Activated CD8-positive, alpha-beta memory T cell treated with anti-CD3 and anti-CD28 coated beads, Interleukin-2, amount 50 U/mL, for 1 hour (primary cell): ENCODE results near the gene PACS2.
"Not testable (repeated sequence)": the region's sequence is repeated elsewhere in the genome, so short reads cannot be mapped to it uniquely, and the experiment has no call there.

Source experiments
- DNase-seq: peaks from one replicate; pipeline ENCODE4 v3.0.0-alpha.2; 2020; ENCODE audit errors: extremely low read depth

The PACS2 gene

DNA sequence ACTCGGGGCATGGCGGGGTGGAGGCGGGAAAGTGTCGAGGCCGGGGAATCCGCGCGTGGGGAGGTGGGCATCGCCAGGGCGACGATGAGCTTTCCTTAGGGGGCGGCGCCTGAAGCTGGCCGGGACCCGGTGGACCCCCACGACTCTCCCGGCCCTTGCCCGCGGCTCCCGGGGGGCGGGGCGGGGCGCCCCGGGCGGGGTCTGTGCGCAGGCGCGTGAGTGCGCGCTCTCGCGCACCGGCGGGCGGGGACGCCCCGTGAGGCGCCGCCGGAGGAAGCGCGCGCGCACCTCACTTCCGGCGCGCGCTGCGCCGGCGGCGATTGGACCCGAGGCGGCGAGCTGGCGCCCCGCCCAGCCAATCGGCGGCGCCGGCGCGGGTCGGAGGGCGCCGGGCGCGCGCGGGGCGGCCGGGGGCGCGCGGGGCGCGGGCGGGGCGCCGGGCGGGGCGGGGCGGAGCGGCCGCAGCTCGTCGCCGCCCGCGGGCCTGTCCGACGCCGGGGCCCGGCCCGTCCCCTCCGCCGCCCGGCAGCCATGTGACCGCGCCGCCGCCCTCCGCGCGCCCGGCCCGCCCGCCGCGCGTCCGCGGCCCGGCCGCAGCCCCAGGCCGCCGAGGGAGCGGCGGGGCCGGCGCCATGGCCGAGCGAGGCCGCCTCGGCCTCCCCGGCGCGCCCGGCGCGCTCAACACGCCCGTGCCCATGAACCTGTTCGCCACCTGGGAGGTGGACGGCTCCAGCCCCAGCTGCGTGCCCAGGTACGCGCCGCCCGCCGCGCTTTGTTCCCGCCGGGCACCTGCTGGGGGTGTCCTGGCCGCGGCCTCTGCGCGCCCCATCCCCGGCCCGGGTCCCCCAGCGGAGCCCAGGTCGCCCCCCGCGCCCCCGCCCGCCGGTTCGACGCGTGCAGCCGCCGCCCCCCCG is at the start of gene PACS2:
Gene PACS2 (plus strand): TSS at position 462 of the 914 bp plus-strand sequence. CDS start 171 bp downstream, at position 633.
- DNase-seq, result no peak

DNA sequence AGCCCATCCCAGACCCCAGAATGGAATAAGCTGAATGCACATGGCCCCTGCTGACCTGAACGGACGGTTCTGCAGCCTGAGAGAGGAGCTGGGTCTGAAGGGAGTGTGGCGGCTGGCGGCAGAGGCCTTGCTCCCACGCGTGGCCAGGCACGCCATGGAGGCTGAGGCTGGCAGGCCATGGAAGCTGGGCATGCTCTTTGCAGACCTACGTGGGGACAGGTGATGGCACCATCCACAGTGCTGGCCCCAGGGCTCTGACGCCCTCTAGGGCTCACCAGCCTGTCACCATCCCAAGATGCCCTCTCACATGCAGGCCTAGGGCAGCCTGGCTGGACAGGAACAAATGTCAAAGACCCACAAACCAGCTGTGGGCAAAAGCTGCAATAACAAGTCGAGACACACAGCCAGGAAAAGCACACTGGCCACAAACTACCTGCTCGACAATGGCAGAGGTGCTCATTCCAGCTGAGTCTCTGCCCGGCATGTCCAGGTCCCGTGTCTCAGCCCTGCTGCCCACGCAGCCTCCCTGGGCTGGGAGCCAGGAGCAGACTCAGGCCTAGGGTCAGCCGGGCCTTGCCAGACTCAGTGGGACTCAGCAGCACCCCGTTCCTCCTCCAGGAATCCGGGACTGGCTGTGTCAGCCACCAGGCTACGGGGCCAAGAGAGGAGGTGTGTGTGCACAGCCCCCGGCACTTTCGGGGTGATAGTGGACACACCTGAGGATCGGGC is 46.6 kb upstream of the PACS2 start:
- DNase-seq, result no peak

DNA sequence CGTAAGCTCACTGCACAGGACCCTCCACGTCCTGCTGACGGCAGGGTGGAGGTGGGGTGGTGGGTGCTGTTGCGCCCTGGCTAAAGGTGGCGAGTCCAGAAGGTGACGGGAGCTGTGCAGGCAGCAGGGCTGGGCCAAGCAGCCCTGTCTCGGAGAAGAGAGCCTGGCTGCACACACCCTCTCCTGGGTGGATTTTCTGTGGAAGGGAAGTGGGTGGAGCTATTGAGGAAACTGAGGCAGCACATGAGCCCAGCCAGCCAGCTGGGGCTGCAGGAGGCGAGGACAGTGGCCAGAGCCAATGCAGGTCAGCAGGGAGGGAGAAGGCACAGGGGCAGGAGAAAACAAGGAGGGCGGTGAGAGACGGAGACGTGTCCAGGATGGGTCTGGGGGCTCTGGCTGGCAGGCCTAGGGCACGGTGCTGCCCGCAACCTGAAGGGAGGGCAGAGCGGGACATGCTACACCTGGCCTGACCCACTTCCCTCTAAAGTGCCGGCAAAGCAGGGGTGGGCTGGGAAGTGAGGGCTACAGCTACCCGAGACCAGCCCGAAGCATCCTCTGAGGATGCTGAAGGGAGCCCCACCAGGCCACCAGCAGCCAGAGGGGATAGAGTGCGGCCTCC is 45.7 kb upstream of the PACS2 start:
- no peak for DNase-seq

DNA sequence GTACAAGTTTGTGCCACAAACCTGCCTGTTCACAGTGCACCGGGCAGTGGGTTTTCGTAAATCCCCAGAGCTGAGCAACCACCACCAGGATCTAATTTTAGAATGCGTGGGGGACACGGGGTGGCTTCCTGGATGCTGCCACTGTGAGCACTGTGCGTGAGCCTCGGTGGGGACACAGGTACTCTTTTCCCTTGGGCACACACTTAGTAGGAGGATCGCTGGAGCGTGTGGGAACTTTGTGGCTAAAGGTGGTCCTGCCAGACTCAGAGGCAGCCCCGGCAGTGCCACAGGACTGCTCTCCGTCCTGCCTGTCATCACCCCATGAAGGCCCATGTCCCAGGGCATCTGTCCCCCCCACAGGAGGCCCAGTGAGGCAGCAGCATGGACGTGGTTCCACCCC is 45.1 kb upstream of the PACS2 start:
- no peak for DNase-seq

DNA sequence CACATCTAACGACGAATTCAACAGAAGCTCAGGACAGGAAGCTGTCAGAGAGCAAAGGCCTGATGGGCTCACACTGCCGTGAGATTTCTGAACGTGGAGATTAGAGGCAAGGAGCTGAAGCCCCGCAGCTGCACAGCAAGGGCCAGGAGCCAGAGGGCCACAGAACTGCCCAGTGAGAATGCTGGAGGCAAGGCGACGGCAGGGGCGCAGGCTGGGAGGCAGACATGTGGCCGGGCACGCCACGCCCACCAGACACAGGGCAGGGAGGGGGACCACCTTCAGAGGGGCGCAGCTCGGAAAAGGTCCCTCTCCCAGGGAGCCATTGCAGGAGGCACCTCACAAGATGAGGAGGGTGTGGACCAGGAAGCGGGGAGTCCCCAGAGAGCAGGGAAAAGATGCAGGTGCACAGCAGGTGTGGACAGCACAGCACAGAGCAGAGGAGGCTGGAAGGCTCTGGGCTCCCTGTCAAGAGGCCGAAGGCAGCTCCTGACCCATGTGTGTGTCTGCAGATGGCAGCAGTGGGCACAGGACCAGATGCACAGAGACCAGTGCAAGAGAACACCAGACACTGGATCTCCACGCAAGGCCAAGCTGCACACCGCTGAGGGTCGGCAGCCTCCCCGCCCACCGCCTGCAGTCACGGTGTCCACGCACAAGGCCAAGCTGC is 43.2 kb upstream of the PACS2 start:
- DNase-seq, result no peak

DNA sequence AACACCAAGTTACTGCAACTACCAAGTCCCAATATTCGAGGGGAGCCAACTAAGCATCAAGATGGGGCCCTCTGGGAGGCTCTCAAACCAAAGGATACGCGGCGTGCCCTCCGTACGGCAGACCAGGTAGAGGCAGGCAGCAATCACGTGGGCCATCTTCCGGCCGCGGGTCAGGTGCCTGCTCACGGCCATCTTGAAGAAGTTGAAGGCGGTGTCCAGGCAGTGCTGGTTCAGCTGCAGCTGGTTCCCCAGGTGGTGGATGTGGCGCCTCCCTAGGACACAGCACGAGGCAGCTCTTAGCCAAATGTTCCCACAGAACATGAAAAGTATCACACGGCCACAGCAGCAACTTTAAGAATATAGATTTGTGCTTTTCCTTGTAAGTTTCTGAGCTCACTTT is 41.9 kb upstream of the PACS2 start:
- no peak for DNase-seq

DNA sequence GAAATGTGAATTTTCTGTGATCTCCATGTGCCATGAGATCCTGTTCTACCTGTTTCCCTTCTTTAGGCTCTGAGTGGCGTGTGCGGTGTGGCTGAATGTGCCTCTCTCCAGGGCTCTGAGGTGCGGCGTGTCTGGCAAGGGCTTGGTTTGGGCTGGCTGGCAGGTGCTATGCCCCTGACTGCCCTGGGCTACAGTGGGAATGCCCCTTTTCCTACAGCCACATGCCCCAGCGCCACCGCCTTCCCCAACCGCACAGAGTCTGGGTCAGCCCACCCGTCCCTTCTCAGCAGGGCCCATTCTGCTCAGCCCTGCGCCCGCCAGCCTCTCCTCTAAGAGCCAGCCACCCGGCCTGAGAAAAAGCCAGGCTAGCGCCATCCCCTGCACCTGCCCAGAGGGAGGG is 41.5 kb upstream of the PACS2 start:
- DNase-seq, result no peak

DNA sequence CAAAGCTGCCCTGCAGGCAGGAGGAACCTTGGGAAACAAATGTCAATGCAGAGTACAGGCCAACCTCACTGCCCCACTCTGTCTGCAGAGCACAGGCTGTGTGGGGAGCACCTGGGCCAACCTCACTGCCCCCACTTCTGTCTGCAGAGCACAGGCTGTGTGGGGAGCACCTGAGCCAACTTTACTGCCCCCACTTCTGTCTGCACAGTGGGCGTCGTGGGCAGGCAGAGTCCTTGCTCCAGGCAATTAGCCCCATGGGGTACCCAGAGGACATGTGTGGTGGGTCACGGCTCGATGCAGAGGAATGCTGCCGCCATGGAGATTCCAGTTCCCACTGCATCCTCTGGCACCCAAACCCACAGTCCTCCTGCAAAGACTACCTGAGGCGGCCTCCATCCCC is 39.9 kb upstream of the PACS2 start:
- DNase-seq, result no peak

DNA sequence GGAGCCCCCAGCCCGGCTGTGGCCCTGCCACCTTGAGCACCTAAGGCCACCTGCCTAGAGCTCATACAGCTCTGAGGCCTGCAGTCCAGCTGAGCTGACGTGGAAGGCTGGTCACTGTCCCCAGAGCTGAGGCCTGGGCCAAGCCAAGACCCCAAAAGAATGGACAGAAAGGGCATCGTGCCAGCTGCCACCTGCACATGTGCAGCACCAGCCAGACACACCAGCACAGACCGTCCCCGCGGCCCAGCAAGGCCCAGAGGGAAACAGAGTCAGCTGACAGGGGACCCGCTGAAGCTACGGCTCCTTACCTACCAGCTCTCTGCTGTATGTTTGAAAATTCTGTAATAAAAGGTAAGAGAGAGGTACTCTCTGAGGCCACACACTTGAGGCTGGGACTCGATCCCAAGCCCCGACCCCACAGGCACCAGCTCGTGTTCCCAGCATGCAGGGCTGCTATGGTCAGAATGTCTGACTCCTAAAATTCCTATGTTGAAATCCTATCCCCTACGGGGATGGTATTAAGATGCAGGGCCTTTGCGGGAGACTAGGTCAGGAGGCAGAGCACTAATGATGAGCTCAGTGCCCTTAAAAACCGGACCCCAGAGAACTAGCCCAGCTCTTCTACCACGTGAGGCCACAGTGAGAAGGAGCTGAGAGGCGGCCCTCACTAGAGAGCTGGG is 39.1 kb upstream of the PACS2 start:
- DNase-seq, result no peak

DNA sequence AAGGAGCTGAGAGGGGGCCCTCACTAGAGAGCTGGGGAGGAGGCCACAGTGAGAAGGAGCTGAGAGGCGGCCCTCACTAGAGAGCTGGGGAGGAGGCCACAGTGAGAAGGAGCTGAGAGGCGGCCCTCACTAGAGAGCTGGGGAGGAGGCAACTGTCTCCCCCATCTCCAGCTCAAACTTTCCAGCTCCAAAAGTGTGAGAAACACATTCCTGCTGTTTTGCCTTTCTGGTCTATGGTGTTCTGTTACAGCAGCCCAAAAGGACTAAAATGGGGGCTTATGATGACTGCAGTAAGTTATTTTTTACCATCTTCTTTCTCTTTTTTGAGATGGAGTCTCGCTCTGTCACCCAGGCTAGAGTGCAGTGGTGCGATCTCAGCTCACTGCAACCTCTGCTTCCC is 37.1 kb upstream of the PACS2 start:
- not testable (repeated sequence) for DNase-seq

DNA sequence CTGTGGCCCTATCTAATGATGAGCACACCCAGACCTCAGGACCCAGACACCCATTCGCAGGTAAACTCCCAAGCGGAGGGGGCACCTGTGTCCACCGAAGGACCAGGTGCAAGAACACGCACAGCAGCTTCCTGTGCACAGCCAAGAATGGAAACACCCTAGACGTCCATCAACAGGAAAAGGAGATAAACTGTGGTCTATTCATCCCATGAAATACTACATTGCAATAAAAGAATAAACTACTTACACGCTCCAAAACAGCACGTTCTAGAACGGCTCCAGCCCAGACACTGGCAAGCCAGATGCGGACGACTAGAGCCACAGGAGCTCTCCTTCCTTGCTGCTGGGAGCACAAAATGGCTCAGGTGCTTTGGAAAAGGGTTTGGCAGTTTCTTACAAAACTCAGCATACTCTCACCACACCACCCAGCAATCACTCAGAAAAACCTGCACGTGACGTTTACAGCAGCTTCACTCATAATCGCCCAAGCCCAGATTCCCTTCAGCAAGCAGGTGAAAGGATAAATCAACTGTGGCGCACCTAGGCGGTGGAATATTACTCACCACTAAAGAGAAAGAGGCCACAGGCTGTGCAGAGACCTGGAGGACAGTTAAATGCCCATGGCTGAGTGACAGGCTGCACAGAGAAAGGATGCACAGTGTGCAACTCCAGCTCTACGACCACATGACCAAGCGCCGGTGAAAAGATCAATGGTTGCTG is 34.7 kb upstream of the PACS2 start:
- DNase-seq, result no peak

DNA sequence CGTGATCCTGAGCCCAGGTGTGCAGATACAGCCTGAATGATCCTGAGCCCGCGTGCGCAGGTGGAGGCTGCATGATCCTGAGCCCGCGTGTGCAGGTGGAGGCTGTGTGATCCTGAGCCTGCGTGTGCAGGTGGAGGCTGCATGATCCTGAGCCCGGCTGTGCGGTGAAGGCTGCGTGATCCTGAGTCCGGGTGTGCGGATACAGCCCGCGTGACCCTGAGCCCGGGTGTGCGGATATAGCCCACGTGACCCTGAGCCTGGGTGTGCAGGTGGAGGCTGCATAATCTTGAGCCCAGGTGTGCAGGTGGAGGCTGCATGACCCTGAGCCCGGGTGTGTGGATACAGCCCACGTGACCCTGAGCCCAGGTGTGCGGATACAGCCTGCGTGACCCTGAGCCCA is 34.0 kb upstream of the PACS2 start:
- no peak for DNase-seq

DNA sequence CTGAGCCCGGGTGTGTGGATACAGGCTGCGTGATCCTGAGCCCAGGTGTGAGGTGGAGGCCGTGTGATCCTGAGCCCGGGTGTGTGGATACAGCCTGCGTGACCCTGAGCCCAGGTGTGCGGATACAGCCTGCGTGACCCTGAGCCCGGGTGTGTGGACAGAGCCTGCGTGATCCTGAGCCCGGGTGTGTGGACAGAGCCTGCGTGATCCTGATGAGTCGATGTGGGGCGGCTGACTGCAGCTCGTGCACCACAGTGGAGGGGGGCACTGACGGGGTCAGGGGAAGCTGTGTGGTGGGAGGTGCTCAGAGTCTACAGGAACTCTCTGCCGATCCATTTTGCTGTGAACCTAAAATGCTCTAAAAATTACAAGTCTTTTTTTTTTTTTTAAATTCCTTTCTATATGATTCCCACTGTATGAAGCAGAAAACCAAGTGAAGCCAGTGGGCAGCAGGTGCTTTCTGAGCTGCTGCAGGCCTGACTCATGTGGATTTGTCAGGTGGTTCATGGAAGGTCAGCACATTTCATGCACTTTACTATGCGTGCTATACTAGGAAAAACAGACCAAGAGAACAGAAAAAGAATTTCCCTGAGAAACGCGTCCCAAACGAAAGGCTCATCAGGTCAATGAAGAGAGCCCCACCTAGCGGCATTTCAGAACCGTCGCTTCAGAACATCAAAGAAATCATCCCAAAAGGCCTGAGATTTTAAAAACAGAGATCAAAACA is 33.0 kb upstream of the PACS2 start:
- DNase-seq, result no peak

DNA sequence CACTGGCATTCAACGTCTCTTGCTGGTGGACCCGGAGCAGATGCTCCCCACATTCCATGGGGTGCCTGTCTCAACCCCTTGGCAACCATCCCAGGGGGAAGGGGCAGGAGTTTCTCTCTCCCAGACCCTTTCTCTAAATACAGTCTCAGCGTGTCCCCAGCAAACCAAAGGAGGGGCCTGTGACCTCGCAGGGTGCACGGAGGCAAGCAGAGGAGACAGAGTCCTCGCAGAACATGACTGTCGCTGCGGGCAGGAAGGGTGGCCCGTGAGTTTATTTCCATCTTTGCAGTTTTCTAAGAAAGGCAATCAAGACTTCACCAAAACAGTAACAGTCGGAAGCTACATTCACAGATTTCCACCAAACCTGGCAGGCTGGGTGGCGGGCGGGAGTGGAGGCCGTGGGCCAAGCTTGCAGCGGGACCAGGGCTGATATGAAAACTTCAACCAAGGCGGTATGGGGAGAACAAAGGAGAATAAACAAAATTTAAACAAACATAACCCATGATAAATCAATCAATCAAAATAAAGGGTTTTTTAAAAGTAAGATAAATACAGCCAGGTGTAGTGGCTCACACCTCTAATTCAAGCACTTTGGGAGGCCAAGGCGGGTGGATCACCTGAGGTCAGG is 32.3 kb upstream of the PACS2 start:
- DNase-seq, result no peak

DNA sequence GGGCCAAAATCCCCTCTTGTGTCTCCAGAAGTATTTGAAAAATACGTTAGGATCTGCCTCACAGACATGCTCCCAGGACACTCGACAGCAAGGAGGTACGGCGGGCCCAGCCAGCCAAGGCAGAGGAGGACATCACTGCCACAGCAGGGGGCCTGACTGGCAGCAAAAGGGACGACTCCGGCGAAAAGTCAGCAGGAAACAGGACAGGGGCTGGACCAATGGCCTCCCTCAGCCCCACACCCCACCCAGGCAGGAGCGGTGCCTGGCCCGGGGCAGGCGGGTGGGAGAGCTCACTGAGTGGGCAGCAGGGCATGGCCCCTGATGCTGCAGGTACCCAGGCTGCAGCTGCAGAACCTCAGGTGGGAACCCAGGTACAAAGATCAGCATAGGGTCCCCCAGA is 31.5 kb upstream of the PACS2 start:
- DNase-seq, result no peak

DNA sequence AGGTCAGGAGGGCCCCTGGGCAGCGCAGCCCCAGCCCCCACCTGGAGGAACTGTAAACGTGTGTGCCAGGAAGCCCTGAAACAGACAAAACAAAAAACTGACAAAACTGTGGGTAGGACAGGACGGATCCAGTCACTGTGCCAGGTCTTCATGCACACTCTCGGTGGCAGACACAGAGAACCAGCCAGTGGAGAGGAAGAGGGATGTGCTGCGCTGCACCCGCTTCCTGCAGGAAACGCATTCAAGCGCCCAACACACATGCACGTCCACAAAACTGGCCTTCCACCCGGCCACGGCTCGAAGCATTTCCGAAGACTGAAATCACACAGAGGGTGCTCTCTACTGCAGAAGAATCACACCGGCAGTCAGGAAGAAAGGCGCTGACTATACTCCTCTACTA is 30.6 kb upstream of the PACS2 start:
- DNase-seq, result no peak

DNA sequence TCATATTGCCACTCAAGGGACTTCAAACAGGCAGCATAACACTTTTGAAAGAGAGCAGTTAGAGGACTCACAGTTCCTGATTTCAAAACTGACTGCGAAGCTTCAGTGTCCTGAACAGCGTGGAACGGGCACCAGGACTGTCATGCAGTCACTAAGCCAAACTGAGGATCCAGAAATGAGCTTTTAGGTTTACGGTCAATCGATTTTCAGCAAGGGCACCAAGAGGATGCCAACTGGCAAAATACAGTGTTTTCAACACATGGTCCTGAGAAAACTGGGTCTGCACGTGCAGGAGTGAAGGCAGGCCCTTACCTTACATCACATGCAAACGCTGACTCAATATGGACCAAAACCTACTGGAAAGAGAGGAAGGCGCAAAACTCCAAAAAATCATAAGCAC is 29.4 kb upstream of the PACS2 start:
- no peak for DNase-seq

DNA sequence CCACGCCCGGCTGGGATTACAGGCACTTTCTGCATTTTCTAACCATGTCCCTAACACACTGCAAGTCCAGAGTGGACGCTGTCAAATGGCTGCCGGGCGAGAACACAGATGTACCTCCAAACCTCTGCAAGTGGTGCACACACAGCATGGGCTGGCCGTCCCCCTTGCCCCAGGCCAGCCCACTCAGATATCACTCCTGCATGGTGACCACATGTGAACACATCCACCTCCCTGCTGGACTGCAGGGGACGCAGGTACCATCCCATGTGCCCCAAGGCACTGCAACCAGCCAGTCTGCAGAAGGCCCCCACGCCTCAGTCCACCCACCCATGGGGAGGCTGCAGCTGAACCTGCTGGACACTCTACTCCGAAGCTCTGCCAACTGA is 27.8 kb upstream of the PACS2 start:
- DNase-seq, result no peak

DNA sequence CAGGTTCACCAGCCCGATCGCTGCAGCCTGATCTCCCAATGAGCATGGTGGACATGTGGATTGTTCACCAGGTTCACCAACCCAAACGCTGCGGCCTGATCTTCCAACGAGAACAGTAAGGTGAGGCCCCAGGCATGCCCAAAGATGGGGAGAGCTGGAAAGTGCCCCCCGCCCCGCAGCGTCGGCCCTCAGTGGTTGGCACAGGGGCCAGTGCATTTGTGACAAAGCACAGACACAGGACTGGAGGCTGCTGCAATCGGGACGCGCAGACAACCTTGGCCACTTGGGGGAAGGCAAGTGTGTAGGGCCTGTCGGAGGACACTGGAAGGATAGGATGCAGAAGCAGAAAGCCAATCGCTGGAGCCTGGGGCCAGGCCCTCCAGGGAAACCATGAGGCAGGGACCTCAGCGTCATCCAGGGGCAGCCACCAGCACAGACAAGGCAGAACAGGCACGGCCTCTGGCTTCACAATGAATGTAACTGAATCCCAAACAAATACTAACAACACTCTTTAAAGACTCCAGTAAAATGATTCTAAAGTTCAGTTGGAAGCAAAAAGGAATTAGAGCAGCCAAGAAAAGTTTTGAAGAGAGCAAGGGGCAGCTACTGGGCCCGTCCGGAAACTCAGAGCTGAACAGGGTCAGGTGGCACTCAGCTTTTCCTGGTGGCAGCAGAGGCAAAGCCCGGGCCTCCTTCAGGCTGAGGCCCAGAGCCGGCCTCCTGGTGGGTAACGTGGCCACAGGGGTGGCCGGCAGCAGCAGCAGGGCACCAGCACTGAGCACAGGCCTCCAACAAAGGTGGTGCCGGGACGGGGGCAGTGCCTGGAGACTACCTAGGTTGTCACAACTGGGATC is 27.1 kb upstream of the PACS2 start:
- no peak for DNase-seq
